ENCODE data around the gene DOCK4. TPM values are rescaled to one million over a fixed set of nuclear protein-coding genes. Genes with fewer than 3 reads are reported as not detected.

Gene DOCK4
- total and polyA plus RNA-seq, 3 donors from 2014 or later: 5.4 to 17.1 (median 12.4) TPM

GRCh38 chr7:111711426-111712065 lies 494.7 kb downstream of the DOCK4 start:
- Histone ChIP-seq H3K27ac (no peak overlapping the region), H3K9me3 (no peaks in the 10 kb centered on the region), H3K27me3 (no peaks in the 10 kb centered on the region), H3K36me3 (ENCODE audit: low read depth, missing control alignments) (no peaks in the 10 kb centered on the region), H3K4me3 (no peak overlapping the region), H3K4me1 (no peaks in the 10 kb centered on the region)
- TF ChIP-seq CTCF (IDR thresholded peaks at IDR 0.05) (no peak), POLR2A (IDR thresholded peaks at IDR 0.05) (no peak)
- 76 to 83% methylated on average over 4 of the region's 4 CpGs for WGBS, 2 donors
- DNase-seq: no peak
- intact Hi-C loops (cut with DNase I; ENCODE audit: low total_unique reads): no loop called here

- no peaks in the 10 kb centered on the region for H3K36me3 ChIP-seq (ENCODE audit: low read depth, missing control alignments)
- H3K27me3 ChIP-seq: no peaks in the 10 kb centered on the region
- H3K27ac ChIP-seq: no peak overlapping the region
- no peaks in the 10 kb centered on the region for H3K9me3 ChIP-seq
- no peak for DNase-seq
- whole genome bisulfite sequencing, 2 donors: 93 to 95% methylated on average over 1 of the region's 1 CpG
- H3K4me1 ChIP-seq: no peaks in the 10 kb centered on the region
- TF ChIP-seq POLR2A (IDR thresholded peaks at IDR 0.05): no peak
- no peak for TF ChIP-seq CTCF (IDR thresholded peaks at IDR 0.05)
- H3K4me3 ChIP-seq: no peak overlapping the region
- intact Hi-C loops (cut with DNase I; ENCODE audit: low total_unique reads): no loop called here
Measured at GRCh38 chr7:111710839-111711380, 495.3 kb downstream of the DOCK4 start.

GRCh38 chr7:111708072-111708471 lies 498.1 kb downstream of the DOCK4 start:
- WGBS, 2 donors: 78 to 92% methylated on average over 4 of the region's 4 CpGs
- no peak overlapping the region for H3K27ac ChIP-seq
- intact Hi-C loops (cut with DNase I; ENCODE audit: low total_unique reads): no loop called here
- no peak for DNase-seq
- H3K36me3 ChIP-seq (ENCODE audit: low read depth, missing control alignments): no peaks in the 10 kb centered on the region
- H3K9me3 ChIP-seq: no peaks in the 10 kb centered on the region
- TF ChIP-seq CTCF (IDR thresholded peaks at IDR 0.05) (no peak), POLR2A (IDR thresholded peaks at IDR 0.05) (no peak)
- no peaks in the 10 kb centered on the region for H3K4me1 ChIP-seq
- no peak overlapping the region for H3K4me3 ChIP-seq
- no peaks in the 10 kb centered on the region for H3K27me3 ChIP-seq

GRCh38 chr7:111705807-111706206 lies 500.4 kb downstream of the DOCK4 start:
- WGBS, 2 donors: 90 to 100% methylated on average over 2 to 5 of the region's 5 CpGs
- intact Hi-C loops (cut with DNase I; ENCODE audit: low total_unique reads): no loop called here
- Histone ChIP-seq H3K9me3 (no peaks in the 10 kb centered on the region), H3K27me3 (no peaks in the 10 kb centered on the region), H3K4me3 (no peak overlapping the region), H3K4me1 (no peaks in the 10 kb centered on the region), H3K36me3 (ENCODE audit: low read depth, missing control alignments) (no peaks in the 10 kb centered on the region), H3K27ac (no peak overlapping the region)
- TF ChIP-seq CTCF (IDR thresholded peaks at IDR 0.05): no peak
- no peak for TF ChIP-seq POLR2A (IDR thresholded peaks at IDR 0.05)
- no peak for DNase-seq

- DNase-seq: no peak
- H3K27me3 ChIP-seq: no peaks in the 10 kb centered on the region
- 82 to 83% methylated on average over 1 of the region's 1 CpG for WGBS, 2 donors
- H3K9me3 ChIP-seq: no peaks in the 10 kb centered on the region
- H3K36me3 ChIP-seq (ENCODE audit: low read depth, missing control alignments): no peaks in the 10 kb centered on the region
- intact Hi-C loops (cut with DNase I; ENCODE audit: low total_unique reads): no loop called here
- H3K4me3 ChIP-seq: no peak overlapping the region
- no peak overlapping the region for H3K27ac ChIP-seq
- H3K4me1 ChIP-seq: no peaks in the 10 kb centered on the region
- TF ChIP-seq CTCF (IDR thresholded peaks at IDR 0.05) (no peak), POLR2A (IDR thresholded peaks at IDR 0.05) (no peak)
Measured at GRCh38 chr7:111697771-111698170, 508.4 kb downstream of the DOCK4 start.

Measured in testis (tissue), 3 donors.